NCI-H2227 treated with DMSO at 0.1 percent for 48 hours (cell line): ENCODE results near the gene GALP.
A peak's percentile ranks its signal among the peaks of the same experiment; 100 is the strongest.
"Not testable (repeated sequence)": the region's sequence is repeated elsewhere in the genome, so short reads cannot be mapped to it uniquely, and the experiment has no call there.

Source experiments
- DNase-seq: peaks from one replicate; lab custom pipeline; 2025; lab: John Stamatoyannopoulos, UW

GALP gene

GRCh38 chr19:56148096-56148495, 27.7 kb upstream of the GALP start:
- DNase-seq = no peak

- not testable (repeated sequence) for DNase-seq
Measured at GRCh38 chr19:56148955-56149655, 26.7 kb upstream of the GALP start.

- DNase-seq = no peak
Measured at GRCh38 chr19:56149656-56150038, 26.2 kb upstream of the GALP start.

DNA sequence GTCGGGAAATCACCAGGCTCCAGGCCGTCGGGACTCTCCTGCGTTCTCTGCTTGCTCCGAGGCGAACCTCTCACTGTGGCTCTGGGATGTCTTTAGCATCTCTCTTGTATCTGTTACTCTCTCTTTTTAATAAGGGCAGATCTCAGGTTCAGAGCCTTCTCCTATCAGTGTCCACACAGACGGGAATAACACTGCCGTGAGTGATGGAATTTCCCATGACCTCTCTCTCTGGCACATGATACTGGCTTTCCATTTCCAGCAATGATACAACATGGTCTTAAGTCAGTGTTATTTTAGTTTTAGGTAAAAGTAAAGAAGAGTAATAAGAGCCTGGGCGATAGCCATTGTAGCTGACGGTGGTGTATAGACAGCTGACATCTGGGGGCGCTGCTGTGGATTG, 25.4 kb upstream of the GALP start:
- DNase-seq = no peak

DNA sequence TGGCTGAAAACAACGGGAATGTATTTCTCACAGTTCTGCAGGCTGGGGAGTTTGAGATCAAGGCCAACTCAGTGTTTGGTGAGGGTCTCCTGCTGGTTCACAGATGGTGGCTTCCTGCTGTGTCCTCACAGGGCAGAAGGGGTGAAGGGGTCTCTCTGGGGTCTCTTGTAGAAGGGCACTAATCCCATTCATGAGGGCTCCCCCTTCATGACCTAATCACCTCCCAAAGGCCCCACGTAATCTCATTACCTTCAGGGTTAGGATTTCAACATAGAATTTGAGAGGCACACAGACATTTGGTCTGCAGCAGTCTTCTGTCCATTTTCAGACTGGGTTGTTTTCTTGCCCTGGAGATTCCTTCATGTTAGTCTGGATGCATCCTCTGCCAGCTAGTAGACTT, 23.2 kb upstream of the GALP start:
- DNase-seq = no peak

DNA sequence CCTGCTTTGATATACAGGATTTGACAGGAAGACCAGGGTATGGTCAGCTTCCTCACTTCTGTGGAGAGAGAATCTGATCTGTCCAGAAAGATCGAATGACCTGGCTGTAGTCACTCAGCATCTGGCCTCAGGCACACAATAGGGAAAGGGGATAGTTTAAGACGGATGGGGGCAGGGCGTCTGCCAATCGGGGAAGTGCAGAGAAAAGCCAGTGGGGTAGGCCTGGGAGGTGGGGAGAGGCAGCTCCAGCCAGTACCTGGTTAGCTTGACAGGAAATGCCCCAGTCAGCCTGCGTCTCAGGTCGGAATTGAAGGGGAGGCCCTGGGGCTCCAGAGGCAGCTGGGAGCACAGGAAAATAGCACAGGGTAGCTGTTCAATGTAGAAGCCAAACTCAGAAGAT, 22.3 kb upstream of the GALP start:
- DNase-seq = no peak

- DNase-seq = no peak
Measured at GRCh38 chr19:56155124-56155687, 20.6 kb upstream of the GALP start.

GRCh38 chr19:56156768-56157167, 19.0 kb upstream of the GALP start:
- DNase-seq = no peak

GRCh38 chr19:56158170-56158757, 17.5 kb upstream of the GALP start:
- no peak for DNase-seq

DNA sequence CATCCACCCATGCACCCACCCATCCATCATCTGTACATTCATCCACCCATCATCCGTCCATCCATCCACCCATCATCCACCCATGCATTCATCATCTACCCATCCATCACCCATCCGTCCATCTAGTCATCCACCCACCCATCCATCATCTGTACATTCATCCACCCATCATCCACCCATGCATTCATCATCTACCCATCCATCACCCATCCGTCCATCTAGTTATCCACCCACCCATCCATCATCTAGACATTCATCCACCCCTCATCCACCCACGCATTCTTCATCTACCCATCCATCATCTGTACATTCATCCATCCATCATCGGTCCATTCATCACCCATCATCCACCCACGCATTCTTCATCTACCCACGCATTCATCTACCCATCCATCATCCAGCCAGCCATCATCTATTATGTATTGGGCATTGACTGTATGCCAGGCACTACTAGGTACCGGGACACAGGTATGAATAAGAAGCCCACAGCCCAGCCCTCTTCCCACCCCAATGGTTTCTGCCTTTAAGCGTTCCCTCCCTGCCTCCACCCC, 16.7 kb upstream of the GALP start:
- no peak for DNase-seq

DNA sequence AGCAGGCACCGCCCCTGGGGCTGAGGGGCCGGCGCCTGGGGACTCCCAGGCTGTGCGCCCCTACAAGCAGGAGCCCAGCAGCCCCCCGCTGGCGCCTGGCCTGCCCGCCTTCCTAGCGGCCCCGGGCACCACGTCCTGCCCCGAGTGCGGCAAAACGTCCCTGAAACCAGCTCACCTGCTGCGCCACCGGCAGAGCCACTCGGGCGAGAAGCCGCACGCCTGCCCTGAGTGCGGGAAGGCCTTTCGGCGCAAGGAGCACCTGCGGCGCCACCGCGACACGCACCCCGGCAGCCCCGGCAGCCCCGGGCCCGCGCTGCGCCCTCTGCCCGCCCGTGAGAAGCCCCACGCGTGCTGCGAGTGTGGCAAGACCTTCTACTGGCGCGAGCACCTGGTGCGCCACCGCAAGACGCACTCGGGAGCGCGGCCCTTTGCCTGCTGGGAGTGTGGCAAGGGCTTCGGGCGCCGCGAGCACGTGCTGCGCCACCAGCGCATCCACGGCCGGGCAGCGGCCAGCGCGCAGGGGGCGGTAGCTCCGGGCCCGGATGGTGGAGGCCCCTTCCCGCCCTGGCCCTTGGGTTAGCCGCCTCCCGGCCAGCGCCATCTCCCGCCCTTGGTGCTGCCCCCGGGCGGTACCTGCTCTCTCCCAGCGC, 16.1 kb upstream of the GALP start:
- no peak for DNase-seq

DNA sequence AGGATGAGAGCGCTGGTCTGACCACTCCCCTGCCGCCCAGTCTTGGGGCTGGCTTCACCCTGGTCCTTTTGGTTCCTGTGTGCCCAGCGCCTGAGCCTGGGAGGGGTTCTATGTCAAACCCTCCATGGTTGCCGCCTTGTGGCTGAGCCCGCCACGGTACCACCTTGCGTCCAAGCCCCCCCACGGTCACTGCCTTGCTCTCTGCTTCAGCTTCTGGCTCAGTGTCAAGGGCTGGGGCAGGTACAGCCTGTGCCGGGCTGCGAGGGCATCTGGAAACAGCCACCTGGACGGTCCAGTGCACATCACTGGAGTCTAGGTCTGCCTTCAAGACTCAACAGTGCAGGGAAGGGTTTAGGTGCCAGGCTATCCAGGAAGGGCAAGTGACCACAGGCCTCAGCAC, 14.3 kb upstream of the GALP start:
- no peak for DNase-seq

- no peak for DNase-seq
Measured at GRCh38 chr19:56162258-56162657, 13.6 kb upstream of the GALP start.

DNA sequence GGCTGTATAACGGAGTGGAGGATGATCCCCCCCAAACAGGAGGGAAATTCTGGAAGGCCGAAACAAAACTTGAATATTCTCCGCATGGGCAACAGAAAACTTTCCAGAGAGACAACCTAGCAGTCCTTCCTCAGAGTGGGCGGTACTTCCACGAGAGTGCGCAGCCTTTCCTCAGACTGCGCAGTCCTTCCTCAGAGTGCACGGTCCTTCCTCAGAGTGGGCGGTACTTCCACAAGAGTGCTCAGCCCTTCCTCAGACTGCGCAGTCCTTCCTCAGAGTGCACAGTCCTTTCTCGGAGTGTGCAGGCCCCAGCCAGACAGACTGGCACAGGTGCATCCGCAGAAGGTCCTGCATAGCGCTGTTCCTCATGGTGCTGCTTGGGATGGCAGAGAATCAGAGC, 12.7 kb upstream of the GALP start:
- no peak for DNase-seq

GRCh38 chr19:56167064-56167578, 8.7 kb upstream of the GALP start:
- DNase-seq = no peak

DNA sequence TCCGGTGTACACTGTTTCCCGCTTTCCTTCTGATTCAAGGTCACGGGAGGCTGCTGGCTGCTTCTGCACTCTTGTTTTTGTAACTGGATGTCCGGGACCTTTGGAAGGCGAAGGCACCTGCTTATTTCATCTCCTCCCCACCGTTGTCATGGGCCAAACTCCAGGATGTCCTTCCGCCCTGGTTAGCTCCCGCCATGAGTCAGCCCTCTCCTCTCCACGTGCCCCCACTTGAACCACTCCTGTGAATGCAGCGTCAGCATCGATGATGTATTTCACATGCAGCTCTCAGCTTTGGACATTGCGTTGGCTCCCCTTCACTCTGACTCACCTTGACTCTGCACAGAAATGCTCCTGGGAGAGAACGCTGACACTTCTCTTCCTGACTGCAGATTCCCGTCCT, 5.5 kb upstream of the GALP start:
- peak; percentile 37 for DNase-seq

- no peak for DNase-seq
Measured at GRCh38 chr19:56174086-56174485, 1.7 kb upstream of the GALP start.

DNA sequence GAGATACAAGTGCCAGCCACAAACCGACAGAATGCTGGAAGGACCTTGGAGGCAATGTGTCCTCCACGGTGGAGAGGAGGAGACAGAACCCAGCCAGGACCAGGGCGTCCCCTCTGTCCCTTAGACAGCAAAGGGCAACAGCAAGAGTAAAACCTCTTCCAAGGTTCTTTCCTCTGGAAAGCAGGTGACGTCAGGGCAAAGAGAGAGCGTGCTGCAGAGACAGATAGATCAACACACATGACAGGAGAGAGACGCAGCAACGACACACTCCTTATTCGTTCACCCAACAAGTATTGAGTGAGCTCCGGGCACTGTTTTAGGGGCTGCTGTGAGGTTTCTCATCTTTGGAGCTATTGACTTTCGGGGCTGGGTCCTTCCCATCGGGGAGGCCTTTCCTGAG, 1.3 kb upstream of the GALP start:
- DNase-seq = no peak

DNA sequence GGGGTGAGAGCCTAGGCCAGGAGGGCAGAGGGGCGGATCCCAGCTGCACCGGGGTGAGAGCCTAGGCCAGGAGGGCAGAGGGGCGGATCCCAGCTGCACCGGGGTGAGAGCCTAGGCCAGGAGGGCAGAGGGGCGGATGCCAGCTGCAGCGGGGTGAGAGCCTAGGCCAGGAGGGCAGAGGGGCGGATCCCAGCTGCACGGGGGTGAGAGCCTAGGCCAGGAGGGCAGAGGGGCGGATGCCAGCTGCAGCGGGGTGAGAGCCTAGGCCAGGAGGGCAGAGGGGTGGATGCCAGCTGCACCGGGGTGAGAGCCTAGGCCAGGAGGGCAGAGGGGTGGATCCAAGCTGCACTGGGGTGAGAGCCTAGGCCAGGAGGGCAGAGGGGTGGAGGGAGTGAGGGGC, 502 bp downstream of the GALP start:
- DNase-seq = not testable (repeated sequence)

DNA sequence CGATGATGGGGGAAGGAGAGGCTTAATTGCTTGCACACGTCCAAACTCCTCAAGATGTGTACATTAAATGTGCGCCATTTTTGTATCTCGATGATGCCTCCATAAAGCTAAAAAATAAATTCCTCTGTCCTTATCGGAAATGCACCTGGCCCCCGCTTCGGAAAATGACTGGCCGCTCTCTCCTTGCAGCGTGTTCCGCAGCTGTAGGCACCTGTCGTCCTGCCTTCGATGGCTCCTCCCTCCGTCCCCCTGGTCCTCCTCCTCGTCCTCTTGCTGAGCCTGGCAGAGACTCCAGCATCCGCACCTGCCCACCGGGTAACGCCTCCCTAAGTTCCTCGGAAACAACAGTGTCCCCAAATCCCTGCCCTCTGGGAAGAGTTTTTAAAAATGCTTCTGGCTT, 1.1 kb downstream of the GALP start:
- DNase-seq = no peak

GRCh38 chr19:56177564-56178243, 1.9 kb downstream of the GALP start:
- no peak for DNase-seq

DNA sequence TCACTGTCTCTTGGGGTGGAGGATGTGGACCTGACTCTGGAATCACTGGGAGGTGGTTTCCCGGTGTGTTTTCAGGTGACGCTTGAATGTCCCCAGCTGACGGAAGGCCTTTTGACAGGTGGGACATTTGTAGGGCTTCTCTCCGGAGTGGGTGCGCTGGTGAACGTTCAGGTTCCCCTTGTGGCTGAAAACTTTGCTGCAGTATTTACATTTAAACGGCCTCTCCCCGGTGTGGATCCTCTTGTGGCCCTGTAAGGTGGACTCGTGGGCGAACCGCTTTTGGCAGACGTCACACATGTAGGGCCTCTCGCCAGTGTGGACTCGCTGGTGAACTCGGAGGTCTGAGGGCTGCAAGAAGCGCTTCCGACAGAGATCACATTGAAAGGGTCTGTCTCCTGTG, 14.0 kb downstream of the GALP start:
- DNase-seq = no peak
